ENCODE data around the gene MRPL54. TPM values are rescaled to one million over a fixed set of nuclear protein-coding genes. Genes with fewer than 3 reads are reported as not detected.
"Not testable (repeated sequence)": the region's sequence is repeated elsewhere in the genome, so short reads cannot be mapped to it uniquely, and the experiment has no call there.

The MRPL54 gene
- total RNA-seq, 1 donor from 2014 or later, result 59.4 TPM

DNA sequence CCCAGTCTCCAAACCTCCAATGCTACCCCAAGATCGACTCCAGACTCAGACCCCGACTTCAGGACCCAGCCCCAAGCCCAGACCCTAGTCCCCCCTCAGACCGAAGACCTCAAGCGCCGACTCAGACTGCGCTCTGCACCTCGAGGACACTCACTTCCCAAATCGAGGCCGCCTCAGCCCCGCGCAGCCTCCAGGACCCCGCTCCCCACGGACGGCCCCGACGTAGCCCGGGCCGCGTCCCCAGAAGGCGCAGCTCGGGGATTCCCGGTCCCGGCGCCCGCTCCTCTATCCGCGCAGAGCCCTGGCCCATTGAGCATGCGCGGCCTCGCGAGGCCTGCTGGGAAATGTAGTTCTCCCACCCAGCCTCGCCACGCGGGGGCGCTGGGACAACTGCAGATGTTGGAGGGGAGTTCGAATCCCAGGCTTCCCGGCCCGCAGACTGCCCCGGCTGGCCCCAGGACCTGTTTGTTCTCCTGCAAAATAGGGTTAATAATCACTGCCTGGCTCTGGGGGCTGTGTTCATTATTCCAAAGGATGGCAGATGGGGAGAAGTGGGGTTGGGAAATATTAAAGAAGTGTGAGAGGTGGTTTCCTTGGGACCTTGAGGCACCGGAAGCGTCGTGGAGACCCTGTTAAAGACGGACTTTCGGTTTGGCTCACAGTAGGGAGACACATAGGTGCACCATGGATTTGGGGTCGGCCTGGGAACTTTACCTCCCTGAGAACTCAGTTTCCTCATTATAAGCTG is 926 bp upstream of the MRPL54 start, which contains the start of gene APBA3:
APBA3 (minus strand) TSS at position 311 of the 748 bp plus-strand sequence. CDS start 1,428 bp downstream, outside the sequence.
- DNase-seq, result peak; percentile 93
- TF ChIP-seq, protein P1, sequence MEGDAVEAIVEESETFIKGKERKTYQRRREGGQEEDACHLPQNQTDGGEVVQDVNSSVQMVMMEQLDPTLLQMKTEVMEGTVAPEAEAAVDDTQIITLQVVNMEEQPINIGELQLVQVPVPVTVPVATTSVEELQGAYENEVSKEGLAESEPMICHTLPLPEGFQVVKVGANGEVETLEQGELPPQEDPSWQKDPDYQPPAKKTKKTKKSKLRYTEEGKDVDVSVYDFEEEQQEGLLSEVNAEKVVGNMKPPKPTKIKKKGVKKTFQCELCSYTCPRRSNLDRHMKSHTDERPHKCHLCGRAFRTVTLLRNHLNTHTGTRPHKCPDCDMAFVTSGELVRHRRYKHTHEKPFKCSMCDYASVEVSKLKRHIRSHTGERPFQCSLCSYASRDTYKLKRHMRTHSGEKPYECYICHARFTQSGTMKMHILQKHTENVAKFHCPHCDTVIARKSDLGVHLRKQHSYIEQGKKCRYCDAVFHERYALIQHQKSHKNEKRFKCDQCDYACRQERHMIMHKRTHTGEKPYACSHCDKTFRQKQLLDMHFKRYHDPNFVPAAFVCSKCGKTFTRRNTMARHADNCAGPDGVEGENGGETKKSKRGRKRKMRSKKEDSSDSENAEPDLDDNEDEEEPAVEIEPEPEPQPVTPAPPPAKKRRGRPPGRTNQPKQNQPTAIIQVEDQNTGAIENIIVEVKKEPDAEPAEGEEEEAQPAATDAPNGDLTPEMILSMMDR (IDR thresholded peaks at IDR 0.05), result peak; percentile 75
- Histone ChIP-seq H3K4me1 (peaks cover 39% of the 10 kb centered on the region), H3K9me3 (no peaks in the 10 kb centered on the region), H3K27ac (peak within 1 kb of the TSS; percentile 96), H3K27me3 (ENCODE audit: low read depth) (no peaks in the 10 kb centered on the region), H3K36me3 (peaks cover 44% of the 10 kb centered on the region), H3K4me3 (peak within 1 kb of the TSS; percentile 90)
- intact Hi-C loops (cut with DNase I), result no loop called here
- ATAC-seq, result peak; percentile 72 to 79

DNA sequence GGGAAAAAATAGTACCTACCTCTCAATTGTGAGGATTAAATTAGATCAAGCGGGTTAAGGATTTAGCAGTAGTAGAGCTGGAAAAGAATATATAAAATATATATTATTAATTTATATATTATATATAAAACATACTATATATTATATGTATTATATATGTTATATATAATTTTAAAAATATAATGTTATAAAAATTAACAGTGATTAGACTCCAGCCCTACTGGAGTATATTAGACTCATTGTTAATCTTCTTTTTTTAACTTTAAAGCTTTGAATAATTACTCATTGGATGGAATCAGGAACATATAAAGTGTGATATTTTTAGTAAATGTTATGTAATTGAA is 380 bp upstream of the MRPL54 start:
- no peaks in the 10 kb centered on the region for H3K9me3 ChIP-seq
- H3K4me3 ChIP-seq, result peak overlapping the region; percentile 90
- no peaks in the 10 kb centered on the region for H3K27me3 ChIP-seq (ENCODE audit: low read depth)
- TF ChIP-seq, protein P1 (IDR thresholded peaks at IDR 0.05), result no peak
- no peak for DNase-seq
- no peak for ATAC-seq
- peak overlapping the region; percentile 96 for H3K27ac ChIP-seq
- peaks cover 47% of the 10 kb centered on the region for H3K36me3 ChIP-seq
- peaks cover 39% of the 10 kb centered on the region for H3K4me1 ChIP-seq
- intact Hi-C loops (cut with DNase I), result no loop called here

DNA sequence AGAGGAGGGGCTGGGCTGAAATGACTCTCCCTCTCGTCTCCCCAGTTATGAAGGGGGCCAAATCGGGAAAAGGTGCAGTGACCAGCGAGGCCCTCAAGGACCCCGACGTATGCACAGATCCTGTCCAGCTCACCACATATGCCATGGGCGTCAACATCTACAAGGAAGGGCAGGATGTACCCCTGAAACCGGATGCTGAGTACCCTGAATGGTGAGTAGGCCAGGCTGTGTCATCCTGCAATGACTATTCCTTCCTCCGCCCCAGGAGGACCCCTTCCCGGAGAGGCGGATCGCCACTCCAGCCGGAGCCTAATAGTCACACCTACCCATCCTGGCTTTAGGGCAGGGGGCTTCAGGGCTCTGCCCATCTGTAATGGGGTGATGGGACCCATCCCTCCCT is 2.6 kb downstream of the MRPL54 start:
- Histone ChIP-seq H3K27ac (no peak overlapping the region), H3K27me3 (ENCODE audit: low read depth) (no peaks in the 10 kb centered on the region), H3K36me3 (peaks cover 47% of the 10 kb centered on the region), H3K4me3 (no peak overlapping the region), H3K9me3 (no peaks in the 10 kb centered on the region), H3K4me1 (peaks cover 27% of the 10 kb centered on the region)
- DNase-seq, result no peak
- no peak for ATAC-seq
- TF ChIP-seq, protein P1 (IDR thresholded peaks at IDR 0.05), result no peak
- intact Hi-C loops (cut with DNase I), result no loop called here

DNA sequence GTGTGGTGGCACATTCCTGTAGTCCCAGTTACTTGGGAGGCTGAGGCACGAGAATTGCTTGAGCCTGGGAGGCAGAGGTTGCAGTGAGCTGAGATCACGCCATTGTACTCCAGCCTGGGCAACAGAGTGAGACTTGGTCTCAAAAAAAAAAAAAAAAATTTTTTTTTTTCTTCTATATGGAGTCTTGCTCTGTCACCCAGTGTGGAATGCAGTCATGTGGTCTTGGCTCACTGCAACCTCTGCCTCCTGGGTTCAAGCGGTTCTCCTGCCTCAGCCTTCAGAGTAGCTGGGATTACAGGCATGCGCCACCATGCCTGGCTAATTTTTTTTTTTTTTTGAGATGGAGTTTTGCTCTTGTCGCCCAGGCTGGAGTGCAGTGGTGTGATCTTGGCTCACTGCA is 3.3 kb downstream of the MRPL54 start:
- H3K4me3 ChIP-seq; ATAC-seq; H3K9me3 ChIP-seq; H3K27ac ChIP-seq; intact Hi-C loops (cut with DNase I); H3K27me3 ChIP-seq (ENCODE audit: low read depth); DNase-seq: not testable (repeated sequence)
- peaks cover 47% of the 10 kb centered on the region for H3K36me3 ChIP-seq
- H3K4me1 ChIP-seq, result peaks cover 21% of the 10 kb centered on the region

DNA sequence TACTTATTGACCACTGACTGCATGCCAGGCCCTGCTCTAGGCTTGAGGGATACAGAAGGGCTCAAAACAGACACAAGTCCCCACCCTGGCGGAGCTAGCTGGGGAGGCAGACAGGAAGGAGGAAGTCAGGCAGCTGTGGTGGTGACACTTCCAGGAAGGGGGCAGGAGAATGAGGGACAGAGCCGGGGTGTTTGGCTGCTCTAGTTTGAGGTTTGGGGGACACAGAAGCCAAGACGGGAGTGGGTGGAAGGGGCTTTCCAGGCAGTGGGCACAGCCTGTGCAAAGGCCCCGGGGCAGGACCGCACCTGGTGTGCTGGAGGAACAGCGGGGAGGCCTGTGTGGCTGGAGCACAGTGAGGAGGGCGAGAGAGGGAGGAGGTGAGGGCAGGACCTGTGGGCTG is 4.0 kb downstream of the MRPL54 start:
- H3K4me1 ChIP-seq, result peaks cover 18% of the 10 kb centered on the region
- no peak for DNase-seq
- H3K4me3 ChIP-seq, result no peak overlapping the region
- H3K36me3 ChIP-seq, result peaks cover 47% of the 10 kb centered on the region
- no peaks in the 10 kb centered on the region for H3K9me3 ChIP-seq
- intact Hi-C loops (cut with DNase I), result no loop called here
- no peak for ATAC-seq
- H3K27me3 ChIP-seq (ENCODE audit: low read depth), result no peaks in the 10 kb centered on the region
- no peak overlapping the region for H3K27ac ChIP-seq
- TF ChIP-seq, protein P1 (IDR thresholded peaks at IDR 0.05), result no peak

DNA sequence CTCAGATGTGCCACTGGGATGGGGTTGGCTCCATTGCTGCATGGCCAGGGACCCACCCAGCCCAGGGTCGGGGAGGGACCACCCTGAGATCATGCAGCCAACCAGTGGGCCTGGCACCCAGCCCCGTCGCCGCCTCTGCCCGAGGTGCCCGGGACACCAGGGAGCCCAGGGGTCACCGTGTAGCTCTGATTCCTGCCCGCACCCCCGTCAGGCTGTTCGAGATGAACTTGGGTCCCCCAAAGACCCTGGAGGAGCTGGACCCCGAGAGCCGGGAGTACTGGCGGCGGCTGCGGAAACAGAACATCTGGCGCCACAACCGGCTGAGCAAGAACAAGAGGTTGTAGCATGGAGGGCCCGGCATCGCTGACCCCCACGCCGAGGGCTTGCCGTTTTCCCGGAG is 4.6 kb downstream of the MRPL54 start:
- Histone ChIP-seq H3K4me3 (no peak overlapping the region), H3K4me1 (peaks cover 13% of the 10 kb centered on the region), H3K27ac (no peak overlapping the region), H3K27me3 (ENCODE audit: low read depth) (no peaks in the 10 kb centered on the region), H3K36me3 (peaks cover 47% of the 10 kb centered on the region), H3K9me3 (no peaks in the 10 kb centered on the region)
- intact Hi-C loops (cut with DNase I), result no loop called here
- TF ChIP-seq, protein P1 (IDR thresholded peaks at IDR 0.05), result no peak
- no peak for DNase-seq
- no peak for ATAC-seq

All from lower lobe of right lung (tissue), 2 donors.